Measurements from ENCODE around the gene CNGA4.

DNA sequence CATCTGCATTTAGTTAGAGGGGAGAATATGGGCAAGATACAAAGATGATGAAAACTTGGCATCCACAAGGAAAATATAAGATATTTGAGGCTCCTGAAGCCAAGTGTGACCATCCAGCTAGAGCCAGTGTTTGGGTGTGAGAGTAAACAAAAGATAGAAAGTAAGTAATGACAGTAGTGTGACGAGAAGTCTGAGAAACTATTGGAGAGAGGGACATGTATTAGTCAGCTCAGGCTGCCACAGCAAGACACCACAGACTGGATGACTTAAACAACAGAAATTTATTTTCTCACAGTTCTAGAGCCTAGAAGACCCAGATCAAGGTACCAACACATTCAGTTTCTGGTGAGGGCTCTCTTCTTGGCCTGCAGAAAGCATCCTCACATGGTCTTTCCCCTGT lies 14.3 kb downstream of the CNGA4 start:
- TF ChIP-seq, protein P1, sequence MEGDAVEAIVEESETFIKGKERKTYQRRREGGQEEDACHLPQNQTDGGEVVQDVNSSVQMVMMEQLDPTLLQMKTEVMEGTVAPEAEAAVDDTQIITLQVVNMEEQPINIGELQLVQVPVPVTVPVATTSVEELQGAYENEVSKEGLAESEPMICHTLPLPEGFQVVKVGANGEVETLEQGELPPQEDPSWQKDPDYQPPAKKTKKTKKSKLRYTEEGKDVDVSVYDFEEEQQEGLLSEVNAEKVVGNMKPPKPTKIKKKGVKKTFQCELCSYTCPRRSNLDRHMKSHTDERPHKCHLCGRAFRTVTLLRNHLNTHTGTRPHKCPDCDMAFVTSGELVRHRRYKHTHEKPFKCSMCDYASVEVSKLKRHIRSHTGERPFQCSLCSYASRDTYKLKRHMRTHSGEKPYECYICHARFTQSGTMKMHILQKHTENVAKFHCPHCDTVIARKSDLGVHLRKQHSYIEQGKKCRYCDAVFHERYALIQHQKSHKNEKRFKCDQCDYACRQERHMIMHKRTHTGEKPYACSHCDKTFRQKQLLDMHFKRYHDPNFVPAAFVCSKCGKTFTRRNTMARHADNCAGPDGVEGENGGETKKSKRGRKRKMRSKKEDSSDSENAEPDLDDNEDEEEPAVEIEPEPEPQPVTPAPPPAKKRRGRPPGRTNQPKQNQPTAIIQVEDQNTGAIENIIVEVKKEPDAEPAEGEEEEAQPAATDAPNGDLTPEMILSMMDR (IDR thresholded peaks at IDR 0.05): no peak
- no peak for TF ChIP-seq POLR2A (IDR thresholded peaks at IDR 0.05)

Measured in Peyer's patch (tissue), 4 donors.